SH-SY5Y (cell line): Measurements from ENCODE around the gene SRRM2.

Experiments used
- GATA2 ChIP-seq: IDR thresholded peaks from 2 replicates; pipeline ENCODE4 v1.6.1; 2011; ENCODE audit warnings: mild to moderate bottlenecking, low read depth, low read length
- GATA3 ChIP-seq: IDR thresholded peaks from 2 replicates; pipeline ENCODE4 v1.6.1; 2011; ENCODE audit warnings: low read depth, mild to moderate bottlenecking, low read length, moderate library complexity

SRRM2 gene

GRCh38 chr16:2742323-2743006 lies 10.0 kb upstream of the SRRM2 start:
- TF ChIP-seq GATA2, result no peak
- TF ChIP-seq GATA3, result no peak

- TF ChIP-seq GATA2 (no peak), GATA3 (no peak)
Observed at GRCh38 chr16:2743007-2743810, 9.2 kb upstream of the SRRM2 start.

GRCh38 chr16:2744711-2745110 lies 7.7 kb upstream of the SRRM2 start:
- no peak for TF ChIP-seq GATA2

- TF ChIP-seq GATA2 (no peak), GATA3 (no peak)
Observed at GRCh38 chr16:2745116-2745890, 7.1 kb upstream of the SRRM2 start.

GRCh38 chr16:2745961-2746360 lies 6.5 kb upstream of the SRRM2 start:
- TF ChIP-seq GATA2, result no peak
- no peak for TF ChIP-seq GATA3

- TF ChIP-seq GATA3 (no peak), GATA2 (no peak)
Observed at GRCh38 chr16:2748757-2749455, 3.5 kb upstream of the SRRM2 start.

- TF ChIP-seq GATA2 (no peak), GATA3 (no peak)
Observed at GRCh38 chr16:2749476-2749875, 3.0 kb upstream of the SRRM2 start.

- no peak for TF ChIP-seq GATA2
- no peak for TF ChIP-seq GATA3
Observed at GRCh38 chr16:2749936-2750335, 2.5 kb upstream of the SRRM2 start.

- TF ChIP-seq GATA3 (no peak), GATA2 (no peak)
Observed at GRCh38 chr16:2751577-2752034, 832 bp upstream of the SRRM2 start.

GRCh38 chr16:2752850-2753732 lies 653 bp downstream of the SRRM2 start:
- TF ChIP-seq GATA3, result no peak
- TF ChIP-seq GATA2, result no peak

- no peak for TF ChIP-seq GATA2
Observed at GRCh38 chr16:2753733-2754020, 1.2 kb downstream of the SRRM2 start.

GRCh38 chr16:2755158-2755557 lies 2.7 kb downstream of the SRRM2 start:
- no peak for TF ChIP-seq GATA3
- no peak for TF ChIP-seq GATA2

- TF ChIP-seq GATA2 (no peak), GATA3 (no peak)
Observed at GRCh38 chr16:2756288-2757015, 4.0 kb downstream of the SRRM2 start.
